Gastroesophageal sphincter (tissue), 4 donors: Measurements from ENCODE around the gene CCL4. TPM values are rescaled to one million over a fixed set of nuclear protein-coding genes. Genes with fewer than 3 reads are reported as not detected.
"Not testable (repeated sequence)": the region's sequence is repeated elsewhere in the genome, so short reads cannot be mapped to it uniquely, and the experiment has no call there.

Experiments used
- ATAC-seq: fragments of 150-250 bp; one replicate; pipeline ENCODE4 v1.9.1; 2016; ENCODE audit warnings: mild to moderate bottlenecking, moderate library complexity
- H3K27ac ChIP-seq, 4 donors: fragments of 200-600 bp; sonication (generic) in 3 of 4; 1 replicate in 3 of 4; 2 replicates in 1 of 4; pipeline ENCODE4 v1.5.1; 2016 to 2019
- H3K27me3 ChIP-seq: fragments of 200-600 bp; sonication (generic); one replicate; pipeline ENCODE4 v1.5.1; 2019
- H3K36me3 ChIP-seq, 2 donors: fragments of 200-600 bp; sonication (generic); one replicate each; pipeline ENCODE4 v1.5.1; 2019; ENCODE audit warnings: control low read depth in 1 of 2
- H3K4me1 ChIP-seq, 3 donors: fragments of 200-600 bp; sonication (generic); 1 replicate in 2 of 3; 2 replicates in 1 of 3; pipeline ENCODE4 v1.5.1; 2016 to 2019; ENCODE audit warnings: control low read depth in 2 of 3
- H3K4me3 ChIP-seq, 2 donors: fragments of 200-600 bp; sonication (generic); one replicate each; pipeline ENCODE4 v1.5.1; 2019; ENCODE audit warnings: mild to moderate bottlenecking in 1 of 2, moderate library complexity in 1 of 2
- H3K9me3 ChIP-seq, 3 donors: fragments of 200-600 bp; sonication (generic); one replicate each; pipeline ENCODE4 v1.5.1; 2017 to 2019; ENCODE audit warnings: control low read depth in 2 of 3
- EP300 ChIP-seq: sonication (generic); formaldehyde crosslinking; IDR thresholded peaks from one replicate; pipeline ENCODE4 v1.6.1; 2017; ENCODE audit warnings: antibody characterized with exemption, mild to moderate bottlenecking
- POLR2A ChIP-seq, 2 donors: fragments of 450-650 bp; IDR thresholded peaks; one replicate each; pipeline ENCODE4 v1.6.1; 2017; ENCODE audit warnings: antibody characterized with exemption in 2 of 2, mild to moderate bottlenecking in 2 of 2, moderate library complexity in 1 of 2
- POLR2AphosphoS5 ChIP-seq: sonication (generic); formaldehyde crosslinking; IDR thresholded peaks from one replicate; pipeline ENCODE4 v1.6.1; 2017; ENCODE audit warnings: antibody characterized with exemption
- WGBS, 2 donors: methylation state at CpG; one replicate each; pipeline ENCODE4 v1.1.5; 2018; ENCODE audit warnings: low coverage in 1 of 2; 5-methylcytosine and 5-hydroxymethylcytosine counted together
- total RNA-seq, 4 donors: library from RNA; depleted of rRNA; stranded (reverse); fragments of >200 nt; gene quantifications; one replicate each; pipeline ENCODE4 v1.1.0, GENCODE V29; 2016
- TF ChIP-seq, protein P1 (sequence below), 4 experiments: fragments of 200-600 bp in 2 of 4; fragments of 450-650 bp in 2 of 4; sonication (generic) in 1 of 4; IDR thresholded peaks; one replicate each; pipeline ENCODE4 v1.5.1; 2017 to 2019; ENCODE audit warnings: antibody characterized with exemption in 4 of 4, mild to moderate bottlenecking in 2 of 4, moderate library complexity in 2 of 4

Gene CCL4
- total RNA-seq, 4 donors from 2014 or later, result 1.4 to 4.7 TPM; not detected in 2

GRCh38 chr17:36070427-36070826, 33.2 kb upstream of the CCL4 start:
- Histone ChIP-seq H3K27ac (no peak overlapping the region), H3K36me3 (no peaks in the 10 kb centered on the region), H3K9me3 (no peaks in the 10 kb centered on the region), H3K27me3 (peaks cover 12% of the 10 kb centered on the region), H3K4me1 (no peaks in the 10 kb centered on the region), H3K4me3 (no peak overlapping the region)
- no peak for TF ChIP-seq POLR2AphosphoS5
- no peak for TF ChIP-seq POLR2A (IDR thresholded peaks at IDR 0.05)
- TF ChIP-seq, protein P1, sequence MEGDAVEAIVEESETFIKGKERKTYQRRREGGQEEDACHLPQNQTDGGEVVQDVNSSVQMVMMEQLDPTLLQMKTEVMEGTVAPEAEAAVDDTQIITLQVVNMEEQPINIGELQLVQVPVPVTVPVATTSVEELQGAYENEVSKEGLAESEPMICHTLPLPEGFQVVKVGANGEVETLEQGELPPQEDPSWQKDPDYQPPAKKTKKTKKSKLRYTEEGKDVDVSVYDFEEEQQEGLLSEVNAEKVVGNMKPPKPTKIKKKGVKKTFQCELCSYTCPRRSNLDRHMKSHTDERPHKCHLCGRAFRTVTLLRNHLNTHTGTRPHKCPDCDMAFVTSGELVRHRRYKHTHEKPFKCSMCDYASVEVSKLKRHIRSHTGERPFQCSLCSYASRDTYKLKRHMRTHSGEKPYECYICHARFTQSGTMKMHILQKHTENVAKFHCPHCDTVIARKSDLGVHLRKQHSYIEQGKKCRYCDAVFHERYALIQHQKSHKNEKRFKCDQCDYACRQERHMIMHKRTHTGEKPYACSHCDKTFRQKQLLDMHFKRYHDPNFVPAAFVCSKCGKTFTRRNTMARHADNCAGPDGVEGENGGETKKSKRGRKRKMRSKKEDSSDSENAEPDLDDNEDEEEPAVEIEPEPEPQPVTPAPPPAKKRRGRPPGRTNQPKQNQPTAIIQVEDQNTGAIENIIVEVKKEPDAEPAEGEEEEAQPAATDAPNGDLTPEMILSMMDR (IDR thresholded peaks at IDR 0.05), result no peak
- no peak for TF ChIP-seq EP300
- no peak for ATAC-seq
- 50% methylated on average over 1 of the region's 3 CpGs; no CpG with 5 or more reads in 1 of the 2 donors for WGBS, 2 donors

GRCh38 chr17:36071751-36072150, 31.9 kb upstream of the CCL4 start:
- Histone ChIP-seq H3K27ac (no peak overlapping the region), H3K4me1 (no peaks in the 10 kb centered on the region), H3K9me3 (no peaks in the 10 kb centered on the region), H3K36me3 (no peaks in the 10 kb centered on the region), H3K4me3 (no peak overlapping the region), H3K27me3 (peaks cover 18% of the 10 kb centered on the region)
- TF ChIP-seq, protein P1 (IDR thresholded peaks at IDR 0.05), result no peak
- TF ChIP-seq POLR2A (IDR thresholded peaks at IDR 0.05) (no peak), EP300 (no peak), POLR2AphosphoS5 (no peak)
- WGBS, 2 donors, result 49 to 73% methylated on average over 2 of the region's 2 CpGs
- ATAC-seq, result no peak

GRCh38 chr17:36072431-36073121, 31.1 kb upstream of the CCL4 start:
- Histone ChIP-seq H3K36me3 (no peaks in the 10 kb centered on the region), H3K9me3 (peaks cover 0 to 5% (median 0%) of the 10 kb centered on the region in 3 donors), H3K27ac (no peak overlapping the region), H3K4me3 (no peak overlapping the region), H3K4me1 (no peaks in the 10 kb centered on the region), H3K27me3 (peaks cover 11% of the 10 kb centered on the region)
- TF ChIP-seq POLR2AphosphoS5 (no peak), EP300 (no peak), POLR2A (IDR thresholded peaks at IDR 0.05) (no peak)
- TF ChIP-seq, protein P1 (IDR thresholded peaks at IDR 0.05), result peak; percentile 11 to 57 (median 30)
- WGBS, 2 donors, result 20 to 34% methylated on average over 7 to 12 of the region's 12 CpGs
- no peak for ATAC-seq

DNA sequence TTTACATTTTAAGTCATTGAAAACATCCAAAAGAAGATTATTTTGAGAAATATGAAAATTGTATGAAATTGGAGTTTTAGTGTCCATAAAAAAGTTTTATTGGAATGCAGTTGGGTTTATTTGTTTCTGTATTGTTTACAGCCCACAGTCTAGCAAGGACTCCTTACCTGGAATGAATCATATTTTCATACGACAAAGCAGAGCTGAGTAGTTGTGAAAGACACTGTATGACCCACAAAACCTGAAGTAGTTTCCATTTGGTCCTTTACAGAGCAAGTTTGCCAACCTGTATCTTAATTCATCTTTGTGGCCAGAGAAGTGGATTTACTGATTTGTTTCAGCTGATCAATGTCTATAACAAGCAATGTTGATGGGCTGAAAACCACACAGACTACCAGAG, 29.3 kb upstream of the CCL4 start:
- no peak for ATAC-seq
- Histone ChIP-seq H3K36me3 (no peaks in the 10 kb centered on the region), H3K4me3 (no peak overlapping the region), H3K4me1 (no peaks in the 10 kb centered on the region), H3K27me3 (peaks cover 11% of the 10 kb centered on the region), H3K9me3 (peaks cover 0 to 5% (median 0%) of the 10 kb centered on the region in 3 donors), H3K27ac (no peak overlapping the region)
- TF ChIP-seq POLR2AphosphoS5, result no peak
- TF ChIP-seq EP300, result no peak
- TF ChIP-seq, protein P1 (IDR thresholded peaks at IDR 0.05), result no peak
- TF ChIP-seq POLR2A (IDR thresholded peaks at IDR 0.05), result no peak
- WGBS, 2 donors, result 80 to 88% methylated on average over 1 of the region's 1 CpG

DNA sequence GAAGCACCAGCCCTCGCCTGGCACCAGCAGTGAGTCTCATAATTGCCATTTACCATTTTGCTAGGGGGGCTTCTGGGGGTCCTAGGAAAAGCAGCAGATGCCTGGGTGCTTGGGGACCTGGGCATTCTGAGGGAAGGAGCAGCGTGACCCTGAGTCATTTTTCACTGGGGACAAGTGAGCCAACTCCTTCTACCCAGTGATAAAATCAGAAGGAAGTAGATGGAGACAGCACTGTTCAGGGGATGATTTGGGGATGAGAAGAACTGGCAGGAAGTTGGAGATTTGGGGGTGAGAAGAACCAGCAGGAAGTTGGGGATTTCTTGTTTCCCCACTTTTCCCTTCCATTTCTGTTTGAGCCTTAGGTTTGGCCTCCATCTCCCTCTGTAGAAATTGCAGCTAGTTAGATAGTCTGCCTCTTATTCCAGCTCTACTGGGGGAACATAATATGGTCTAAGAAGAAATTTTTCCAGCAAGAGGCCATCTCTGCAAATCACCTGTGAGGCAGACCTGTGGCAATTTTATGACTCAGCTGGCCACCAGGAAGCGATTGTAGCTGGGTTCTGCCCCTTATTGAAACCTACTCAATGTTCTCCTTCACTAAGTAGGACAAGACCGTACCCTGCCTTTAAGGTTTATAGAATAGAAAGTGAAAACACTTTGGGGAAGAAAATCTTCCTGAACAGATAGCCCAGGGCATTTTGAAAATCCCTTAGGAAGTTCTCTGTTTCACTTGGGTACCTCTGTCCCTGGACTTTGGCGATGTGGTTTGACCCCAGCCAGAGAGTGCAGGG, 21.8 kb upstream of the CCL4 start:
- H3K27ac ChIP-seq, result peak overlapping the region in 1 of 4 donors; percentile 3
- H3K36me3 ChIP-seq, H3K4me3 ChIP-seq, ATAC-seq, H3K9me3 ChIP-seq, H3K27me3 ChIP-seq, H3K4me1 ChIP-seq: not testable (repeated sequence)
- 89% methylated on average over 4 of the region's 5 CpGs; no CpG with 5 or more reads in 1 of the 2 donors for WGBS, 2 donors

DNA sequence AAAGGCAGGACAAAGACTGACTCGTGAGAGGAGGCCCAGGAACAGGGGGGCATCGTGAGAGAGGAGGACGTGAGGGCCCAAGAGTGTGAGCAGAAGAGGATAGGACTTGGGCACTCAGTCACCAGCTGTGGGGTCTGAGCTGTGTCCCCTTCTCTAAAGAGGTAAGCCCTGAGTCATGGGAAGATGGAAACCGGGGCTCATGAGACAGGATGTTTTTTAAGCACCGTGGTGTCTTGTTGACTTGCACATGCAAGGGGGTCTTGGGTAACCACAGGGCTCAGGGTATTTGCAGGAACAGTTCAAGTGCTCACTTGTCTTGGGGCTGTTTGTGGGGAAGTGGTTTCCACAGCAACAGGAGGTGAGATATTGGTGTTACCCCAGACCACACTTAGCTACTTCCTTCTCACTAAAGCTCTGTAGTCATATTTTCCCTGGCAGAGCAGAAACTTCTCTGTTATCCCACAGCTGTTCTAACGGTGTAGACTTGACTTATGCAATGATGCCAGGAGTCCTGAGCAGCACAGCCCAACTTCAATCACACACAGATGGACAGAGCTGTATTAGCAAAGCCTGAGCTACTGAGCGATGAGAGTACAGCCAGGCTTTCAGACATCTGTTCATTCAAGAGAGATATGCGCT, 21.0 kb upstream of the CCL4 start:
- peak; percentile 76 for ATAC-seq
- 68 to 100% methylated on average over 1 to 7 of the region's 8 CpGs for WGBS, 2 donors
- H3K4me3 ChIP-seq, H3K27me3 ChIP-seq, H3K36me3 ChIP-seq, H3K4me1 ChIP-seq, H3K9me3 ChIP-seq: not testable (repeated sequence)
- H3K27ac ChIP-seq, result peak overlapping the region in 1 of 4 donors; percentile 3

- ATAC-seq, H3K4me3 ChIP-seq, H3K36me3 ChIP-seq, H3K27me3 ChIP-seq, H3K9me3 ChIP-seq, H3K4me1 ChIP-seq, H3K27ac ChIP-seq: not testable (repeated sequence)
- WGBS, 2 donors, result 75% methylated on average over 2 of the region's 2 CpGs; no CpG with 5 or more reads in 1 of the 2 donors
Measured at GRCh38 chr17:36083691-36084090, 19.9 kb upstream of the CCL4 start.
